ENCODE data around the gene SEMA4B.

The SEMA4B gene

DNA sequence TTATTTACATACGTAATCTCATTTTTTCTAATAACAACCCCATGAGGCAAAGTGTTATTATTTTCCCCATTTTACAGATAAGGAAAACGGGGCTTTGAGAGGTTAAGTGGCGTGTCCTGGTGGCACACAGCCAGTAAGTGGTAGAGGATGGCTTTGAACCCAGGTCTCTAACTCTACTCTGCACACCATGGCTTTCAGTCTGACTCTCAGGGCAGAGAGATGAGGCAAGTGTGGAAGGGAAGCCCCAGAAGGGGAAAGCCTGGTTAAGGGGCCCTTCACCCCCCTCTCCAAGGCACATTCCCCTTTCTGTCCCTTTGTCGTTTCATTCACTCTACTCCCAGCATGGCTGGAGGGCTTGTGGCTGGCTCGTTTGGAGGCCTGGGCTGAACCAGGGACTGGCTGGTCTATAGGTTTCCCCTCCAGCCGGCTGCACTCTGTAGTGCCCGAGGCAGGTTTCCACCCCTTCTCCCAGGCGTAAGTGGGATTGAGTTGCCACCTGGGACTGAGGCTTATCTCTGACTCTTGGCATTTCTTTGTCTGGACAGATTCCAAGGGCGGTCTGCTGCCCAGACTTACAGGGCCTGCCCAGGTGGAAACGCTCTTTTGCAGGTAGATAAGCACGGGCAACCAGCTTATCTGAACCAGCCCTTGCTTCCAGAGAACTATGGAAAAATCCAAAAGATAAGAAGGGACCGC, 12.1 kb downstream of the SEMA4B start:
- no peak overlapping the region for H3K4me3 ChIP-seq (ENCODE audit: low read depth, low read length)
- TF ChIP-seq, protein P1, sequence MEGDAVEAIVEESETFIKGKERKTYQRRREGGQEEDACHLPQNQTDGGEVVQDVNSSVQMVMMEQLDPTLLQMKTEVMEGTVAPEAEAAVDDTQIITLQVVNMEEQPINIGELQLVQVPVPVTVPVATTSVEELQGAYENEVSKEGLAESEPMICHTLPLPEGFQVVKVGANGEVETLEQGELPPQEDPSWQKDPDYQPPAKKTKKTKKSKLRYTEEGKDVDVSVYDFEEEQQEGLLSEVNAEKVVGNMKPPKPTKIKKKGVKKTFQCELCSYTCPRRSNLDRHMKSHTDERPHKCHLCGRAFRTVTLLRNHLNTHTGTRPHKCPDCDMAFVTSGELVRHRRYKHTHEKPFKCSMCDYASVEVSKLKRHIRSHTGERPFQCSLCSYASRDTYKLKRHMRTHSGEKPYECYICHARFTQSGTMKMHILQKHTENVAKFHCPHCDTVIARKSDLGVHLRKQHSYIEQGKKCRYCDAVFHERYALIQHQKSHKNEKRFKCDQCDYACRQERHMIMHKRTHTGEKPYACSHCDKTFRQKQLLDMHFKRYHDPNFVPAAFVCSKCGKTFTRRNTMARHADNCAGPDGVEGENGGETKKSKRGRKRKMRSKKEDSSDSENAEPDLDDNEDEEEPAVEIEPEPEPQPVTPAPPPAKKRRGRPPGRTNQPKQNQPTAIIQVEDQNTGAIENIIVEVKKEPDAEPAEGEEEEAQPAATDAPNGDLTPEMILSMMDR (IDR thresholded peaks at IDR 0.05; ENCODE audit: low read depth, low read length), result no peak

DNA sequence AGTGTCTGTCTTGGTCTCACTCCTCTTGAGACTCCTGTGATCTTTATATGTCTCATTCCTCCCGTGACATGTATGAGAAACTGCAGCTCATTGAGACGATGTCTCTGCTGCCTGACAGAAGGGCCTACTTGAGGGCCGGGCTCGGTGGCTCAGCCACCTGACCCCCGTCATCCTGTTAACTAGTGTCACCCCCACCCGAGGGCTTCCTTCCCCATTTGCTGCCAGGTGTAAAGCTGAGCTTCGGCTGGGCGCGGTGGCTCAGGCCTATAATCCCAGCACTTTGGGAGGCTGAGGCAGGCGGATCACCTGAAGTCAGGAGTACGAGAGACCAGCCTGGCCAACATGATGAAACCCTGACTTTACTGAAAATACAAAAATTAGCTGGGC, 12.7 kb downstream of the SEMA4B start:
- TF ChIP-seq, protein P1 (IDR thresholded peaks at IDR 0.05; ENCODE audit: low read depth, low read length), result no peak
- H3K4me3 ChIP-seq (ENCODE audit: low read depth, low read length), result no peak overlapping the region

DNA sequence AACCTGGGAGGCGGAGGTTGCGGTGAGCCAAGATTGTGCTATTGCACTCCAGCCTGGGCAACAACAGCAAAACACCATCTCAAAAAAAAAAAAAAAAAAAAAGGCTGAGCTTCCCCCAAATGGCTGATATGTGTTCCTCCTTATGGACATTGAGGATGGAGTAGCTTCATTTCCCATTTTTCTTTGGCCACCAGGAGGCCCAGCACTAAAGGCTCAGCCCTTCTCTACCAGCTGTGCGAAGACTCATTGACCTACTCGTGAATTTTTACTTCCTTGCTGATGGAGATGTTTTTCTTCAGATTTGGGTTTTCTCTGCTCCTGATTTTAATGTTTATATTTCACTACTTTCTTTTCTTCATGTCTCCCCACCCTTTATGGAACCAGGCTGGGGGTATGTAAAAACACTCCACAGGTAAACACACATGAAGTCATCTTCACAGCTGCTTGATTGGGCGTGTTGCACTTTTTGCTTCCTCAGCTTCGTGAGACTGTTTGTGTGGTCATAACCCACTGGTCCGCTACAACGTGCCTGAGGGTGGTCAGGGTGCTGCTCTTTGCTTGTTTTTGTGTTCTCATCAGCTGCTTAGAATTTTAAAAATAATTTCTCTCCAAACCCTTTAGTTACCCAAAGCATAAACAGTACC, 13.5 kb downstream of the SEMA4B start:
- TF ChIP-seq, protein P1 (IDR thresholded peaks at IDR 0.05; ENCODE audit: low read depth, low read length), result 0 out of 2 replicates have a peak, but pooled peaks have one; percentile 6
- no peak overlapping the region for H3K4me3 ChIP-seq (ENCODE audit: low read depth, low read length)

DNA sequence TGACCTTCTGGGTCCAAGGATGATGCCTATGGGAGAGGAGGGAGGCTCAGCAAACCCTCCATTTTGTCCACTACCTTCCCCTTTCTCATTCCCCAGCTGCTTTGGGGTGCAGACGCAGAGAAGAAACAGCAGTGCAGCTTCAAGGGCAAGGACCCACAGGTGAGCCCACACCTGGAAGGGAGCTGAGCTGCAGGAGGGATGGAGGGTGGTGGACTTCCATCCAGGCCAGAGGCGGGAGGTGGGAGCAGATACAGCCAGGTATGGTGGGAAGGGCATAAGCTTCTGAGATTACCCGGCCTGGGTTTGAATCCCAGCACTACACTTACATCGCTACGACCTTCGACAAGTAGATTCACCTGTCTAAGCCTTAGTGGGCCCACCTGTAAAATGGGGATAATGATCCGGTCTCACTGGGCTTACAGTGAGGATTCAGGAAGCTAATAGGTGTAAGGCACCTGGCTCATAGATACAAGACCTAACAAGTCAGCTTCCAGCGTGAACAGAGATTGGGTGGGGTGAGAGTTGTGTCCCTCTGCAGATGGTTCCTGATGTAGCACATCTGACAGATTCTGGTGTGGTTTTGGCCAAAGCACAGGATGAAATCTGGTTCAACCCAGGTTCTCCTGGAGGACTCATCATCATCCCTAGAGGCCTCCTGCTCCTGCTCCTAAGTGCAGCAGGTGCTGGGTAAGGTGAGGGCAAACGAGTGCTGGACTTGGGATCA, 16.7 kb downstream of the SEMA4B start:
- no peak overlapping the region for H3K4me3 ChIP-seq (ENCODE audit: low read depth, low read length)
- TF ChIP-seq, protein P1 (IDR thresholded peaks at IDR 0.05; ENCODE audit: low read depth, low read length), result no peak

DNA sequence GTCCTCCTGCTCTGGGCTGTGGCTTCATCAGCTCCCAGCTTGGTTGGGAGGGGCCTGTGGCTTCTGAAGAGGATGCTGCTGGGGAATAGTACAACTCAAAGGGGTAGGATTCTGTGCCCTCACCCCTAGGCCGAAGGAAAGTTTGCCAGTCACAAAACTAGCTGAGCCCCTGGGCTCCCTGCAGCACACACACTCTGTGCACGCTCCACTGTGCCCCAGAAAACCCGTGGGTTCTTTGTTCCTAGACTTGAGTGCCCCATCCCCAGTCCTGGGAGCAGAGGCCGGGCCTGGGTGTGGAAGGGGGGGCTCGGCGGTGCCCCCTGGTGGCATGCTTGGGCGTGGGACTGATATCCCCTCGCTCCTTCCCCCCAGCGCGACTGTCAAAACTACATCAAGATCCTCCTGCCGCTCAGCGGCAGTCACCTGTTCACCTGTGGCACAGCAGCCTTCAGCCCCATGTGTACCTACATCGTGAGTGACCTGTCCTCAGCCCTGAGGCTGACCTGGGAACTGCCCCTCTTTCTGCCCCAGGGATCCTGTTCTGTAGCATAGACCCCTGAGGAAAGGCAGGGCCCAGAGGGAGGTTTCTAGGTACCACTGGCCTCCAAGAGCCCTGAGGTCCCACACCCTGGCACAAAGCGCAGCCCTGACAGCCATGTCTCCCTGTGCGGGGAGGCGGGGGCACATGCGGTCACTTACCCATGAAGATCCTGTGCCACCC, 18.5 kb downstream of the SEMA4B start:
- no peak overlapping the region for H3K4me3 ChIP-seq (ENCODE audit: low read depth, low read length)
- TF ChIP-seq, protein P1 (IDR thresholded peaks at IDR 0.05; ENCODE audit: low read depth, low read length), result peak; percentile 67

DNA sequence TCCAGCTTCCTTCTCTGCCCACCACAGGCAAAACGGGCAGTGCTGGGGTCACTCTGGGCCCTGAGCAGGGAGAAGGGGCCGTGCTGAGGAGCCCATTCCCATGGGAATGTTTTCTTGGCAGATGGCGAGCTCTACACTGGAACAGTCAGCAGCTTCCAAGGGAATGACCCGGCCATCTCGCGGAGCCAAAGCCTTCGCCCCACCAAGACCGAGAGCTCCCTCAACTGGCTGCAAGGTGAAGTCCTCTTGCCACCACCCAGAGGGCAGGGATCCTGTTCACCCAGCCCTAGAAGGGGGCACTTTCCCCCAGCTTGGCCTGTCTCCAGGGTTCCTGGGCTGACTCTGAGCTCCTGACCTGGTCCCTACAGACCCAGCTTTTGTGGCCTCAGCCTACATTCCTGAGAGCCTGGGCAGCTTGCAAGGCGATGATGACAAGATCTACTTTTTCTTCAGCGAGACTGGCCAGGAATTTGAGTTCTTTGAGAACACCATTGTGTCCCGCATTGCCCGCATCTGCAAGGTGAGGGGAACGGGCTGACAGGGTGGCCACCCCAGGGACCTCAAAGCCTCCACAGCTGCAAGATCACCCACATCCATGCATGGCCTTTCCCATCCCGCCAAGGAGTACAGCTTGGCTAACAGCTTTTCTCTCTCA, 20.2 kb downstream of the SEMA4B start:
- TF ChIP-seq, protein P1 (IDR thresholded peaks at IDR 0.05; ENCODE audit: low read depth, low read length), result peak; percentile 77
- H3K4me3 ChIP-seq (ENCODE audit: low read depth, low read length), result no peak overlapping the region

Data from WI38 (cell line).